ENCODE results near the gene NPAS2. TPM values are rescaled to one million over a fixed set of nuclear protein-coding genes. Genes with fewer than 3 reads are reported as not detected.

Gene NPAS2
- total RNA-seq, 1 experiment from 2014 or later: not detected

DNA sequence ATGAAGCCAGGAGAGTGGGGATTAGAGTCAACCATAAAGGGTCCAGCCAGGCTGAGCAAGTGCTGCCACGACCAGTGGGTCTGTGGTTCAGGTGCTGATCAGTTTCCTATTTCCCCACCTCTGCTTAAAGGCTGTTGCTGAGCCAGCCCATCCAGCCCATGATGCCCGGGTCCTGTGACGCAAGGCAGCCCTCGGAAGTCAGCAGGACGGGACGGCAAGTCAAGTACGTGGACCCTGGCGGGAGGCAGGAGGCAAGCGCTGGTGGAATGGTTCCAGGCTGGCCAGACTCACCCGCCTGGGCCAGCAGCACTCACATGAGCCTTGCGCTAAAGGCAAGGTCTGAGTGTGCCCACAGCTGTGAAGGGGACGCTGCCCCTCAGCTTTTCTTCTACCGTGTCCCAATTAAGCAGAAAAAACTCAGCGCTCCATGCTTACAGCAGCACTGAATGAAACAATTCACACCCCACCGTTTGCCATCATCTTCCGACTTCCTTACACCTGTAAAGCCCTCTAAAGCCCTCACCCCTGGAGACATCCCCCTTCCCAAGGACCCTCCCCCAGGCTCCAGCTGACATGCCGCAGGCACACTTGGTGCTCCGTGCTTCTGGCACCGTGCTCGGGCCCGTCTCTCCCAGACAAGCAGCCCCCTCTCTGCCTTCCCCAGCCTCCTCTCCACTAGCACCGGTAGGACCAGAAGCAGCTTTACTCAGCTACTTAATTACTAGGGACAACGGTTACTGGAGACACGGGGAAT lies 170.9 kb downstream of the NPAS2 start:
- in situ Hi-C loops (cut with HindIII; ENCODE audit: low sequenced_read_pairs): no loop called here
- no peak for DNase-seq (ENCODE audit: low spot score)

GRCh38 chr2:100991404-100991773 lies 171.4 kb downstream of the NPAS2 start:
- DNase-seq (ENCODE audit: low spot score): no peak
- in situ Hi-C loops (cut with HindIII; ENCODE audit: low sequenced_read_pairs): no loop called here

- no peak for DNase-seq (ENCODE audit: low spot score)
- in situ Hi-C loops (cut with HindIII; ENCODE audit: low sequenced_read_pairs): no loop called here
Observed at GRCh38 chr2:100992262-100992661, 172.3 kb downstream of the NPAS2 start.

DNA sequence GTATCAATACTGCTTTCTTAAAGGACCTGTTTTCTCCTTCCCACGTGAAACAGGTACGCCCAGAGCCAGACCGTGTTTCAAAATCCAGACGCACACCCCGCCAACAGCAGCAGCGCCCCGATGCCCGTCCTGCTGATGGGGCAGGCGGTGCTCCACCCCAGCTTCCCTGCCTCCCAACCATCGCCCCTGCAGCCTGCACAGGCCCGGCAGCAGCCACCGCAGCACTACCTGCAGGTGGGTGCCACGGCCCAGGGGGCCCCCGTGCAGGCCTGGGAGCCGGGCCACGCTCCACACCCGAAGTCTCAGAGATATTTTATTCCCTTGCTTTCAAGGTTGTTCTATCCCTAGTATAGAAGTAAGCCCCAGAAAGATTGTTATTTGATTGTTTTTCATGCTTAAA lies 173.4 kb downstream of the NPAS2 start:
- in situ Hi-C loops (cut with HindIII; ENCODE audit: low sequenced_read_pairs): no loop called here
- no peak for DNase-seq (ENCODE audit: low spot score)

- no peak for DNase-seq (ENCODE audit: low spot score)
- in situ Hi-C loops (cut with HindIII; ENCODE audit: low sequenced_read_pairs): no loop called here
Observed at GRCh38 chr2:100995309-100996075, 175.6 kb downstream of the NPAS2 start.

DNA sequence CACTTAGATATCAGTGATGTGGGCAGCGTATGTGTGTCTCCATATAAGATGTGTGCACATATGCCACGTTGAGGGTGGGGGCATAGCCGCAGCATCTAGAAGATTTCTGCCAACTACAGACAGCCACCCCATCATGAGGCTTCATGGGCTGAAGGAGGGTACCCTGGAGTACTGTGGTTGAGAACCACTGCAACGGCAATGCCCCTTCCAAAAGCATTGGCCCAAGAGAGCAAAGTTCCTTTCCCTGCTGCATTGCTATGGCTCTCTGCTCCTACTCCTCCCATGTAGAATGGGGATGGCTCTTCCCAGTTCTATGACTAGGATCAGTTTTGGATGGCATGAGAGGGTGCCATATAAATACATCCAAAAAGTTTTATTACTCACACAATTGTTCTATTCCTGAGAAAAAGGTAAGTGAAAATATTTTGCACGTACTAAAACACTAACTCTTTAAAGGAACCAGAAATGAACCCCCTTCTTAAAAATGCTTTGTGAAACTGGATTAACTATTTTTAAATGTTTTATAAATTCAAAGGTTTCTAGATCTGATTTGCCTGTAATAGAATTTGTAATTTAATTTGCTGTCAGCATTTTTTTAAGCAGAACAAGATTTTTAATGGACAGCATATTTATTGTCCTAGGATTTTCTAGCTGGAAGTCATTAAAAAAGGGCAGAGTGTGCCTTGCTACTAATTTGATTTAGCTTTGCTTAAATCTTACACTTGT lies 177.7 kb downstream of the NPAS2 start:
- in situ Hi-C loops (cut with HindIII; ENCODE audit: low sequenced_read_pairs): no loop called here

GRCh38 chr2:100998235-100998573 lies 178.3 kb downstream of the NPAS2 start:
- in situ Hi-C loops (cut with HindIII; ENCODE audit: low sequenced_read_pairs): no loop called here
- DNase-seq (ENCODE audit: low spot score): no peak

More for the DNA sequence above, 177.7 kb downstream of the NPAS2 start:
- no peak for DNase-seq (ENCODE audit: low spot score)

GRCh38 chr2:100999995-101000394 lies 180.1 kb downstream of the NPAS2 start:
- no peak for DNase-seq (ENCODE audit: low spot score)
- in situ Hi-C loops (cut with HindIII; ENCODE audit: low sequenced_read_pairs): no loop called here

- in situ Hi-C loops (cut with HindIII; ENCODE audit: low sequenced_read_pairs): no loop called here
- DNase-seq (ENCODE audit: low spot score): peak; percentile 98
Observed at GRCh38 chr2:101001691-101002561, 182.0 kb downstream of the NPAS2 start, which contains the start of gene RPL31. Gene RPL31 (plus strand): TSS chr2:101002289. CDS start chr2:101002702, 413 bp downstream.

DNA sequence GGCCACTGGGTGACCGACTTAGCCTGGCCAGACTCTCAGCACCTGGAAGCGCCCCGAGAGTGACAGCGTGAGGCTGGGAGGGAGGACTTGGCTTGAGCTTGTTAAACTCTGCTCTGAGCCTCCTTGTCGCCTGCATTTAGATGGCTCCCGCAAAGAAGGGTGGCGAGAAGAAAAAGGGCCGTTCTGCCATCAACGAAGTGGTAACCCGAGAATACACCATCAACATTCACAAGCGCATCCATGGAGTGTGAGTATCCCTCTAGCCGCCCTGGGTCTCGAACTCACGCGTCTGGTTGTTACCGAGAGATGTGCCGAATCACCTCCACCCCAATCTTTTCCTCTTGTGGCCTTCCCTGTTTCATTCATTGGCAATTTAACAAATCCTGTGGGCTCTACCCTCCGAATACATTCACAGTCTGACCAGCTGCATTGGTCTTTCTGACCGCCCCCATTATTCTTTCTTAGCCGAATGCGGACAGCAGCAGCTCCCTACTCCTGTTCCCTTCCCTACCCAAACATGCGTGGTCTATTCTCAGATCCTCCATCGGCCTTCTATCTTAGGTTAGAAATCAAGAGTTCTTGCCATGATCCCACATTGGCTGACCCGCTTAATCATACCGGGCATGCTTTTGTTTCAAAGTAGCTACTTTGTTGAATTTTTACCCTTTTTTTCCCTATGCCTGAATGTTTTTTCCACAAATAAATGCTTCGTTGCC lies 182.8 kb downstream of the NPAS2 start:
- DNase-seq (ENCODE audit: low spot score): no peak
- in situ Hi-C loops (cut with HindIII; ENCODE audit: low sequenced_read_pairs): no loop called here

DNA sequence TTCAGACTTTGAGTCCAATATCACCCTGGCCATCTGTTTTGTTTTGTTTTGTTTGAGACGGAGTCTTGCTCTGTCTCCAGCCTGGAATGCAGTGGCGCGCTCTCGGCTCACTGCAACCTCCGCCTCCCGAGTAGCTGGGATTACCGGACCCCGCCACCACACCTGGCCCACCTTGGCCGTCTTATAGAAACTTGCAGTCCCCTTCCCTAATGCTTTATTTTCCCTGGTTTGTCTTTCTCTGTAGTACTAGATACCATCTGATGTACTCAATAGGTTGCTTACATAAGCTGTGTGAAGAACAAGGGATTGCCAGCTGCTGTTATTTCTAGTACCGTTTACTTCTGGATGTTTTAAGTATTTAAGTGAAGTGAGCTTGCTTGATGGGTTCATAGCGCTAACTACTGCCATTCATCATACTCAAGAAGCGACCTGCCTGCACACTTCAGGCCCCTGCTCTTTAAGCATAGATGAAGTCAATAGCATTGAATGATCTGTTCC lies 183.4 kb downstream of the NPAS2 start:
- no peak for DNase-seq (ENCODE audit: low spot score)
- in situ Hi-C loops (cut with HindIII; ENCODE audit: low sequenced_read_pairs): no loop called here

DNA sequence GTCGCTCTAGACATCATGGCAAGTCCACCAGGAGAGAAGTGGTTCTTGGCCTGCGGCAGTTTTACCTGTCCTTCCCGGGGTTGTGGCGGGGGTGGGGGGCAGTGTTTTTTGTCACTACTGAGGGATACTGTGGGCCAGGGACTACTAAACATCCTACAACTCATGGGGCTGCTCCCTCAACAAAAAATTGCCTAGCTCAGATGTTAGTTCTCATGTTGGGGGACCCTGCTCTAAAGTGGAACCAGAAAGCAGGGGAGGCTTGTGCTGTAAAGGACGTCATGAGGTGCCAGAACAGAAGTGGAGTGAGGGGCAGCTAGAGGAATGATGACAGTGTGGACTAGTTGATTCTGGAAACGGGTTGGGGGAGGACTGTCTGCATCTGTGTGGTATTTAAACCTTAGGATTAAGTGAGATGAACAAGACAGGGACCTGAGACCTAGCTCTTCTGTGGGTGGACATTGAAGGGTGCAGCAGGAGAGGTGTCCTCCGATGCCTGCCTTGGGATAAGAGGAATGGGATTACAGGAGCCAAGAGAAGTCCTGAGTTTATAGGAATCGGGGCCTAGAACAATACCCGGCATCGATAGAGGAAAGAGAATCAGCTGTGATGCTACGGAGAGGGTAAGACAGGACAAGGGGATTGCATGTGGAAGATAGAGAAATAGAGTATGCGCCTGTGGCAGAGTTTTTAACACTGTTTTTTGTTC lies 184.8 kb downstream of the NPAS2 start:
- in situ Hi-C loops (cut with HindIII; ENCODE audit: low sequenced_read_pairs): no loop called here
- no peak for DNase-seq (ENCODE audit: low spot score)

DNA sequence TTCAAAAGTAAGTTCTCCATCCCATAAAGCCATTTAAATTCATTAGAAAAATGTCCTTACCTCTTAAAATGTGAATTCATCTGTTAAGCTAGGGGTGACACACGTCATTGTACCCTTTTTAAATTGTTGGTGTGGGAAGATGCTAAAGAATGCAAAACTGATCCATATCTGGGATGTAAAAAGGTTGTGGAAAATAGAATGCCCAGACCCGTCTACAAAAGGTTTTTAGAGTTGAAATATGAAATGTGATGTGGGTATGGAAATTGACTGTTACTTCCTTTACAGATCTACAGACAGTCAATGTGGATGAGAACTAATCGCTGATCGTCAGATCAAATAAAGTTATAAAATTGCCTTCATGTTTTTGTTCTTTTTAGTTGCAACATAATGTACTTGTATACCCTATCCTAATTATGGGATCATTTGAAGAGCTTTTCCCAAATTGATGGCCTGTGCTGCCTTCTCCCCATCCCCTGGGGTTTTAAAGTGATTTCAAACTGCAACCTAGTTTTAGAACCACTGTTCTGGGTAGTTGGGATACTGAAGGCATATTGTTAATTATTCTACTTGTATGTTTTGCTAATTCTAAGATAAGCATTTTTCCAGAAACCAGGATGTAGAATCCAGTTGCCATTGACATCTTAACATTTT lies 186.3 kb downstream of the NPAS2 start:
- DNase-seq (ENCODE audit: low spot score): no peak
- in situ Hi-C loops (cut with HindIII; ENCODE audit: low sequenced_read_pairs): no loop called here

- DNase-seq (ENCODE audit: low spot score): no peak
- in situ Hi-C loops (cut with HindIII; ENCODE audit: low sequenced_read_pairs): no loop called here
Observed at GRCh38 chr2:101007415-101008345, 187.7 kb downstream of the NPAS2 start.

DNA sequence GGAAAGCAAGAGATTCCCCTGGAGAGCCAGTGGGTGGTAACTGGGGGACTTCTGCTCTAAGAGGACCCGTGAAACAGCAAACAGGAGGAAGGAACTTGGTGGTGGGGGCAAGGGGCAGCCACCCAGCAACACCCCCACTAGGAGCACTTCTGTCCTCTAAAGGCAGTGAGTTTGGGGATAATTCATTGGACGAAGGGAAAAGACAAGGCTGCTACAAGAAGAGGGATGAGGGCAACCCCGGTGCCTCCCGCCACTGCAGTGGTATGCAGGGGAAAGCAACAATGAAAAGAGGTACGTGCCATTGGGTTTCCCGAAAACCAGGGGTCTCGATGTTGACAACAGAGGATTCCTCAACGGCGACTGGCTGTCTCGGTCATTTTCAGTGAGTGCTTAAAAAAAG lies 191.2 kb downstream of the NPAS2 start:
- DNase-seq (ENCODE audit: low spot score): no peak
- in situ Hi-C loops (cut with HindIII; ENCODE audit: low sequenced_read_pairs): no loop called here

DNA sequence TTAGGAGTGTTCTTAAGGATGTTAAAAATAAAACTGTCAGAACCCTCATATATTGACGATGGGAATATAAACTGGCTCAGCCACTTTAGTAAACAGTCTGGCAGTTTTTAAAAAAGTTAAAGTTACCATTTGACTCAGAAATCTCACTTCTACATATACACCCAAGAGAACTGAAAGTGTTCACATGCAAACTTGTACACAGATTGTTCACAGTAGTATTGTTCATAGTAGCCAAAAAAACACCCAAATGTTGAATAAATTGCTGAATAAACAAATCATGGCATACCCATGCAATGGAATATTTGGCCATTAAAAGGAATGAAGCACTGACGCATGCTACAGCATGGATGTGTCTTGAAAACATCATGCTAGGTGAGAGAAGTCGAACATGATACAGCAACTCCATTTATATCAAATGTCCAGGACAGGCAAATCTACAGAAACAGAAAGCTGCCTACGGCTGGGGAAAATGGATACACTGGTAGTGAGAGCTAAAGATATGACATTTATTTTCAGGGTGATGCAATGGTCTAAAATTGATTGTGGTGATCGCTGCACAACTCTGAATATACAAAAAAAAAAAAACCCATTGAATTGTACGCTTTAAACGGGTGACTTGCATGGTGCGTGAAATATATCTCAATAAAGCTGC lies 192.2 kb downstream of the NPAS2 start:
- DNase-seq (ENCODE audit: low spot score): no peak
- in situ Hi-C loops (cut with HindIII; ENCODE audit: low sequenced_read_pairs): no loop called here

Measured in G401 (cell line).